Urothelium cell line (cell line): ENCODE data around the gene TMC1.

ENCODE experiments used
- DNase-seq: peaks from one replicate; pipeline ENCODE4 v3.0.0; 2011; ENCODE audit warnings: low spot score, mixed read lengths
- FAIRE-seq: peaks from 2 replicates; lab custom pipeline; 2011; peaks lifted over from hg19 to GRCh38; lab: Jason Lieb, UNC

TMC1 gene

DNA sequence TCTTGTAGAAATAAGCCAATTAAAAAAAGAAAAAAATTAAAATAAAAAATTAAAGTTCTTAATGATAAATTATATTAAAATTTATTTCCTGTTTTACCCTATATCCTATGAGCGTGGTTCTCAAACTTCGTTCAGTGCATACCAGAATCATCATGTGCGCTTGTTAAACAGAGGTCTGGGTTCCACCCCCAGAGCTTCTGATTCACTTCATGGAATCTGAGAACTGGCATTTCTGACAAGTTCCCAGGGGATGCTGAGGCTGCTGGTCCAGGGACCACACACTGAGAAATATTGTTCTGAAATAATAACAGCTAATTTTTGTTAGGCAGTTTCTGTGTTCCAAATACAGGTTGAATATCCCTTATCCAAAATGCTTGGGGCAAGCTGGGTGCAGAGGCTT is 79.3 kb downstream of the TMC1 start:
- no peak for FAIRE-seq
- DNase-seq = no peak

DNA sequence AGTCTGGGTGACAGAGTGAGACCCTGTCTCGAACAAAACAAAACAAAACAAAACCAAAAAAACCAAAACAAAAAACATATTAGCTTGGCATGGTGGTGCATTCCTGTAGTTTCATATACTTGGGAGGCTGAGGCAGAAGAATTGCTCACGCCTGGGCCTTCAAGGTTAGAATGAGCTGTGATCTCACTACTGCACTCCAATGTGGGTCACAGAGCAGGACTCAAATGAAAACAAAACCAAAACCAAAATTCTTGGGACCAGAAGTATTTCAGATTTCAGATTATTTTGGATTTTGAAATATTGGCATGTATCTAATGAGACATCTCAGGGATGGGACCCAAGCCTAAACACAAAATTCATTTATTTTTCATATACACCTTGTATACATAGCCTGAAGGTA is 80.2 kb downstream of the TMC1 start:
- FAIRE-seq = no peak
- DNase-seq = no peak

- no peak for DNase-seq
- FAIRE-seq = no peak
These were observed 91.0 kb downstream of the TMC1 start for GRCh38 chr9:72612449-72612848.

- DNase-seq (no peak), FAIRE-seq (no peak)
These were observed 92.7 kb downstream of the TMC1 start for GRCh38 chr9:72614067-72614466.

- FAIRE-seq (no peak), DNase-seq (no peak)
These were observed 94.5 kb downstream of the TMC1 start for GRCh38 chr9:72615931-72616330.

DNA sequence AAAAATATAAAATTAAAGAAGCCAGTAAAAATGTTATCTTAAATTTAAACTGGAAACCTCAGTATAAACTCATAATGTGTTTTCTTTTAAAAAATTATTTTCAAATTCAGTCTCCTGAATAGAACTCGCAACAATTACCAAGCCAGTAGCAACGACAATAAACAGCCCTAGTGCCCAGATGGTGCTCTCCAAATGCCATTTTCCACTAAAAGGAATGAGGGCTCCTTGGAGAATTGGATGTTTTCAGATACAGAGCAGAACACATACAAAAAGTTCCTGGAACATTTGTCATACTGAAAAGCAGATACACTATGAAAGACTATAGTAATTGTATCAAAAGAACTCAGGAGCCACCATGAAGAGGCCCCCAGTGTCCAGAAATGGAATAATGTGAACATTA is 97.4 kb downstream of the TMC1 start:
- no peak for DNase-seq
- no peak for FAIRE-seq

GRCh38 chr9:72622186-72622585 is 100.8 kb downstream of the TMC1 start:
- FAIRE-seq (no peak), DNase-seq (no peak)

DNA sequence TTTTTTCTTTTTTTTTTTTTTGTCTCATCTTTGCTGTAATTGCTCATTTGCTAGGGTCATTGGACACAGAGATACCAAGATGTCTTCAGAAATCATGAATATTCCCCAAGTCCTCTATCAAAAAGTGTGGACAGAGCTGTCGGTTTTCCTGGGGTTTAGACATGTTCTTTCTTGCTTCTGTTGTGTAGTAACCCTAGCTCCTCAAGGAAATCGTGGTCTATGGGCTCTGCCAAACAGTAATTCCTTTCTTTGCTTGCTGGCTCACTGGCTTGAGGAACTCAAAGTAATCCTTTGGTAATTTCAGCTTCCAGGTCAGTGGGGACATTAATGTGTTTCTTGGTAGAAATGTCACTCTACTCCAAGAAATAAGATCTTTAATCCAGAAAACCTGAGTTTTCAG is 101.7 kb downstream of the TMC1 start:
- DNase-seq (no peak), FAIRE-seq (no peak)

DNA sequence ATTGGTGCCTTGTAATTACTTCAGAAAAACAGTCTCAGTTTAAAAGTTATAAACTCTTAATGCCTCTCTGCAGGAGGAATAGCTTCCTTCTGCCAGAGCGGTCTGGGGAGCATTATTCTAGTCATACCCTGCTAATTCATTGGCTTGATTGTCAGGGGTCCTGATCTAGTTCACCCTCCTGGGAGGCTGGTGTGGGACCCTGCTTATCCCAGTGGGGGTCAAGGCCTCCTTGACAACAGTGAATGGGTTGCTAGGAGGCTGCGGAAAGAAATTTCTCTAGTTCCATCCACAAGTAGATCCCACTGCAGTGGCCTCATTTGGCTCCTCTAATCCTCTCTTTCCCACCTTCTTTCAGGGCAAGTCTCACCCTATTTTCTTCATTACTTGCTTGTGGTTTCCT is 105.7 kb downstream of the TMC1 start:
- DNase-seq (no peak), FAIRE-seq (no peak)

- FAIRE-seq (no peak), DNase-seq (no peak)
These were observed 106.6 kb downstream of the TMC1 start for GRCh38 chr9:72627956-72628540.

DNA sequence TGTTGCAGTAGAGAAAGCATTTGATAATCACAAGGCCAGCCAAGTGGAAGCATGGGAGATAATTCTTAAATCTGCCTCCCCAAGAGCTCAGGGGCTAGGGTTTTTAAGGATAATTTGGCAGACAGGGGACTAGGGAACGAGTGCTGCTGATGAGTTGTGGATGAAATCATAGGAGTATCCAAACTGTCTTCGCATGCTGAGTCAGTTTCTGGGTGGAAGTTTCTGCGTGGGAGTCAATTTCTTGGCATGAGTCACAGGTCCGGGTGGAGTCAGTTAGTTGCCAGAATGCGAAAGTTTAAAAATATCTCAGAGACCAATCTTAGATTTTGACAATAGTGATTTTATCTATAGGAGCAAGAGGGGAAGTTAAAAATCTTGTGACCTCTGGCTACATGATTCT is 112.6 kb downstream of the TMC1 start:
- DNase-seq (peak; percentile 50), FAIRE-seq (no peak)

GRCh38 chr9:72635197-72635596 is 113.8 kb downstream of the TMC1 start:
- FAIRE-seq = no peak
- no peak for DNase-seq

- no peak for FAIRE-seq
These were observed 115.2 kb downstream of the TMC1 start for GRCh38 chr9:72636621-72637020.

DNA sequence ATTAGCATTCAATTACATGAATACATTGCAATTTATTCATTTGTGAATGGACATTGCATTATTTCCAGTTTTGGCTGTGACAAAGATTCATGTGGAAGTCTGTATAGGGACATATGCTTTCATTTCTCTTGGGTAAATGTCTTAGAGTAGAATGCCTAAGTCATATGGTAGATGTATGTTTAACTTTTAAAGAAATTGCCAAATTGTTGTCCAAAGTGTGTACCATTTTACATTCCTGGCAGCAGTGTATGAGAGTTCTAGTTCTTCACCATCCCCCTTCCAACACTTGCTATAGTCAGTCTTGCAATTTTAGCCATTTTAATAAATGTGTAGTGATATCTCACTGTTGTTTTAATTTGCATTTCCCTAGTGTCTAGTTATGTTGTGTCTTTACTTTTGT is 122.2 kb downstream of the TMC1 start:
- no peak for DNase-seq
- FAIRE-seq = no peak

More at GRCh38 chr9:72636621-72637020, 115.2 kb downstream of the TMC1 start:
- DNase-seq = no peak

GRCh38 chr9:72646061-72646460 is 124.7 kb downstream of the TMC1 start:
- DNase-seq = no peak
- FAIRE-seq = no peak

DNA sequence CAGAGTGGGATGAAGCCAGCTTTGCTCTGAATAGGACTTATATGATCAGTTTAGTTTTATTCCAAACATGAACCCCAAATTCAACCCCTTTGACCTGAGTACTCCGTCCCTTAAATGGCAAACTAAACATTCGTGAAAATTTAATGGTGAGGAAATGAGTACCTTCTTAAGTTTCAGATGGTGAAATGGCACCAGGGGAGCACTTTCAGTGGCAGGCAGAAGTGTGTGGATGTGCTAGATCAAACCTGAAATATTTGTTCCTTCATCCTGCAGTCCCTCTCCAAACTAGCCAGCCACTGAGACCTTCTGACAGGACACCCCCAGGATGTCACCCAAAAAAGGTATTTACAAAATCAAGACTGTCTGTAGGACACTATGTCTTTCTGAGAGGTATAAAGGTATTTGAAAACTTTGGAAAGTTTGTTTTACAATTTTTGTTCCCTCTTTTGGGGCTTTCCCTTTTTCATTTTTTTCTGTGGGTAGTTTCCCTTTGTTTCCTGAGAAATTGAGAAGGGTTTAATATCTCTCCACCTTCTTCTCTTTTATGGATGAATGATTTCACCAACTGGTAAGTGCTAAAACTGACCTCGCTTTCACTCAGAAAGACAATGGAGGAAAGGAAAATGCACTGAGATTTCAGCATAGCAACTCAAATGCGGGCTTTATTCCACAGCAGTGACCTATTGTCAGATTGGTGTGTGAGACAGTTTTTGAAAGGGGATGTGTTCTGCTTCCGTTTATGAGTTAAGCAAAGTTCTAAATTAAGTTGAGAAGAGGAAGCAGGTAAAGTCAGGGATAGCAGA is 127.1 kb downstream of the TMC1 start:
- no peak for DNase-seq
- no peak for FAIRE-seq

DNA sequence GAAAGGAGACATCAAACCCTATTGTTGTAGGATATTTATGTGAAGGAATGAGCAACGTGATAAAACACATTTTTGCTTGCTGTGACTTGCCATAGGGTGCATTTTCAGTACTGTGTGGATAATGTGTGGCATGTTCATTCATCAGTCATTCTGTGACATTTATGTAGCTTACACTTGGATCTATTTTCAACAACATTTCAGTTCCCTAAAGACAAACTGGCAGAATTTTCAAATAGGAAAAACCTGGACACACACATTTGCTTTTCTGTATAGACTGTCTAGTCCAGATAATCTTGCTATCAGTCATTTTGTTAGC is 127.7 kb downstream of the TMC1 start:
- FAIRE-seq (peak; percentile 5), DNase-seq (no peak)

- DNase-seq = peak; percentile 36
- no peak for FAIRE-seq
These were observed 128.8 kb downstream of the TMC1 start for GRCh38 chr9:72650206-72650605.

- no peak for FAIRE-seq
- DNase-seq = no peak
These were observed 134.6 kb downstream of the TMC1 start for GRCh38 chr9:72656021-72656420.

DNA sequence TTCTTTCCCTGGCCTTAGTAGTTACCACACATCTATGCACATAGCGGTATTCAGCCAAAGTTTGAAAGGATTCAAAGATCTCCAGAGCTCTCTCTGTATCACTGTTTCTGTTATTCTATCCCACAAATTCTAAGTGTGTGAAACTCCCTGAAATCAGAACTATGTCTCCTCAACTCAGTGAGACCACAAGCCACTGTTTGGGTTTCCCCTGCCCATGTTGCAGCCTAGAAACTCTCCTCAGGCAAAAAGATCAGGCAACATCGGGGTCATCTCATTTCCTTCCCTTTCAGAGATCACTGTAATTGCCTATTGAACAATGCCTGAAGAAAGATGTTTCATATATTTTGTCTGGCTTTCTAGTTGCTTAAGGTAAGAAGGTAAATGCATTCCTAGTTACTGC is 135.6 kb downstream of the TMC1 start:
- no peak for FAIRE-seq

DNA sequence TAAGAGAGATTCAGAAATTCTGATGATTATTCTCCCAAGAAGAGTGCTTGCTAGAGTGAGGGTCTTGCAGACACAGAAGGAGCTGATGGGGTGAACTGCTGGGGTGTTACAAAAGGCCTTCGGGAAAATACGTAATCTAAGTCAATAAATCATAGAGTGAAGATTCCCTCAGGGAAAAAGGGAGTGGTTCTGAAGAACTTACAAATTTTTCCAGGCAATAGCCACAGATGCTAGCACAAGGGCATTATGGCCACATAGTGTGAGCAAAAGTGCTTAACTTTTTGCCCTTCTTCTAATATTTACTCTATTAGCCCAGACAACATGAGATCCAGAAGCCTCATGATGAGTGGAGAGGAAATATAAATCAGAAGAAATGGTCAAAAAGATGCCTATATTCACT is 137.3 kb downstream of the TMC1 start:
- FAIRE-seq = no peak
- DNase-seq = no peak

More for the DNA sequence above, 135.6 kb downstream of the TMC1 start:
- no peak for DNase-seq

DNA sequence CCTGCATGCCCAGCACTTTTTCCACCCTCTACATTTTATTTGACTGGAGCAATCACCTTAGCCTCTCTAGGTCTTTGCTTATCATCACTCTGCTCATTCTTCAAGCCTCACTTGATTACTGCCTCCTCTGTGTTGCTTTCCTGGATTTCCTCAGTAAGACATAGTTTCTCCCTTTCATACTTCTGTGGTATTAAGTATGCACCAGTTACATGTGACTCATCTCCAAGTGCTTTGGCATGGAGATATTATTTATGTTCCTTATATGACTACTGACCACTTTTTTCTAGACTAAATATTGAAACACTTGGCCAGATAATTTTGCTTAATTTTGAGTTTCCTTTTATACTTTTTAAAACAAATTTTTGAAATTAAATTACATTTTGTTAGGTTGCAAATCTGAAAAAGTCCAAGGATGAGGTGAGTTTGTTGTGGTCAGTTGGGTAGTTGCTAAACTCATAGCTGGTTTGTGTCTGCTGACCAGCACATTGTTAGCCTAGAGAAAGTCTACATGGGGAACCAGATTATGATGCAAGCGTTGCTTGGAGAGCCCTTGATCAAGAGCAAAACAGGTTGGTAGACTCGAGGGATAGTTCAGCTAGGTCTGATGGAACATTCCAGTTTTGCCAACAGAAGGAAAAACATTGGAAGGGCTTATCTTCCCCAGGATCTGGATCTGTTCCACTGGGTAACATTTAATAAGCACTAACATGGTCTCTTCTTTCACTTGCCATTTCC is 140.2 kb downstream of the TMC1 start:
- DNase-seq = peak; percentile 40
- FAIRE-seq = no peak
